ENCODE results near the gene TTLL11.

GRCh38 chr9:121943463-121943862 is 149.6 kb downstream of the TTLL11 start:
- no peak for TF ChIP-seq CTCF (IDR thresholded peaks at IDR 0.05)
- TF ChIP-seq POLR2A (IDR thresholded peaks at IDR 0.05) = no peak

All from prostate gland (tissue), 2 donors.